Muscle of back (tissue), 11 donors: ENCODE measurements around the gene MAD1L1. TPM values are rescaled to one million over a fixed set of nuclear protein-coding genes. Genes with fewer than 3 reads are reported as not detected.
"Not testable (repeated sequence)": the region's sequence is repeated elsewhere in the genome, so short reads cannot be mapped to it uniquely, and the experiment has no call there.

ENCODE experiments used
- DNase-seq, 3 donors: peaks; one replicate each; pipeline versions ENCODE4 v3.0.0 to v3.0.0-alpha.2; 2013
- polyA plus RNA-seq, 10 donors: library from polyadenylated mRNA; unstranded; fragments of 120-200 nt; gene quantifications; one replicate each; pipeline ENCODE4 v1.2.1, GENCODE V29; 2013; ENCODE audit not compliant: insufficient read length in 10 of 10

MAD1L1 gene
- polyA plus RNA-seq, 10 donors = 15.4 to 25.7 (median 22.0) TPM

- DNase-seq = no peak
Measured at GRCh38 chr7:2004841-2005725, 227.7 kb downstream of the MAD1L1 start.

GRCh38 chr7:2003931-2004812, 228.6 kb downstream of the MAD1L1 start:
- no peak for DNase-seq

GRCh38 chr7:2003451-2003930, 229.3 kb downstream of the MAD1L1 start:
- no peak for DNase-seq

- no peak for DNase-seq
Measured at GRCh38 chr7:2002561-2003450, 229.9 kb downstream of the MAD1L1 start.

GRCh38 chr7:2001601-2002442, 230.9 kb downstream of the MAD1L1 start:
- no peak for DNase-seq

GRCh38 chr7:2000746-2001321, 231.9 kb downstream of the MAD1L1 start:
- DNase-seq = no peak

GRCh38 chr7:2000153-2000687, 232.5 kb downstream of the MAD1L1 start:
- DNase-seq = no peak

GRCh38 chr7:1999278-1999984, 233.3 kb downstream of the MAD1L1 start:
- no peak for DNase-seq

- no peak for DNase-seq
Measured at GRCh38 chr7:1998146-1998545, 234.6 kb downstream of the MAD1L1 start.

GRCh38 chr7:1997537-1998076, 235.1 kb downstream of the MAD1L1 start:
- DNase-seq = no peak

GRCh38 chr7:1996816-1997215, 235.9 kb downstream of the MAD1L1 start:
- DNase-seq = no peak

- not testable (repeated sequence) for DNase-seq
Measured at GRCh38 chr7:1995911-1996420, 236.8 kb downstream of the MAD1L1 start.

GRCh38 chr7:1995426-1995825, 237.3 kb downstream of the MAD1L1 start:
- no peak for DNase-seq

- no peak for DNase-seq
Measured at GRCh38 chr7:1994931-1995330, 237.8 kb downstream of the MAD1L1 start.

- no peak for DNase-seq
Measured at GRCh38 chr7:1993776-1994740, 238.7 kb downstream of the MAD1L1 start.

GRCh38 chr7:1993031-1993695, 239.6 kb downstream of the MAD1L1 start:
- peak in 1 of 3 donors; percentile 61 for DNase-seq

GRCh38 chr7:1992554-1992953, 240.2 kb downstream of the MAD1L1 start:
- DNase-seq = peak in 1 of 3 donors; percentile 52
